A549 treated with GW870086 at 1 μM for 4 hours (cell line): ENCODE measurements around the gene ATXN1. TPM values are rescaled to one million over a fixed set of nuclear protein-coding genes. Genes with fewer than 3 reads are reported as not detected.

Experiments used
- total RNA-seq: library from RNA; stranded (reverse); fragments of 200-300 nt; extraction: Qiagen RNA extraction; gene quantifications from 5 replicates; pipeline ENCODE4 v1.2.3, GENCODE V29; 2022; ENCODE audit warnings: low read depth

The ATXN1 gene
- total RNA-seq = 1.9 to 3.4 TPM (median 2.7 TPM) in 5 replicates

DNA sequence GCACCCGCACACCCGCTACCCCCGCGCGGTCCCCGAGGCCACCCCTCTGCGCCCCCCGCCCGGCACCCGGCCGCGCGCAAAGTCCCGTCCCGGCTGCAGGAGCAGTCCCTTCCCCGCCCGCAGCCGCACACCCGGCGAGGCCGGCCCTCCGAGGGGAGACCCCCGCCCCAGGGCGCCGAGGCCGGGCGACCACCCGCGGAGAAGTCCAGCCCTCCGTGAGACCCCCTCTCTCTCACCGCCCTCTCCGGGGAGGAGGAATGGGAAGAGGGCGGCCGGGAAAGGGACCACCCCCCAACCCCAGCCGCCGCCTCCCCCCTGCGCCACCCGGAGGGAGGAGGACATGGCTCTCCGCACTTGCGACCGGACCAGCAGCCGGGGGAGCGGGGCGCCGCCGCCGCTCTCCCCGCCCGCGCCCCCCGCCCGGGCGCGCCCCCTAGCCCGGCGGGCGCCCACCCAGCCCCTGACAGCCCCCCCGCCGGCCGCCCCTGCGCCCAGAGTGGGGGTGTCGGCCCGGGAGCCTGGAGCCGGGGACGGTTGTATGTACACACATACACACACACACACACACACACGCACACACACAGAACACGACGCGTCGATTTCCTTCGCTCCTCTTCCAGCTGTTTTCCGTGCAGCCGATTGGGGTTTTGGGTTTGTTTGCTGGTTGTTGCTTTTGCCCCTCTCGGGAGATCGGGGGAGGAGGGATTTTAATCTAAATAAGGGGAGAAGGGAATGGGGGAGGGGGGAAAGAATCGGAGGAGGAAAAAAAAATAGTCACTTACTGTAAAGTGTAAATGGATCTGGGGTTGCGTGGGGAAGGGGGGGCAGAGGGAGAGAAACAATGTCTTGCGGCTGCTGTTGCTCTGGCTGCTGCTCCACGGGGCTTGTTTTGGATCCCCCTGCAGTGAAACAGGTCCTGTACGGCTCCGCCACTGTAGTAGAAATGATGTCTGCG lies at the start of gene ATXN1:
Gene ATXN1 (minus strand): TSS at position 945 of the 955 bp plus-strand sequence.

